HCT116 (cell line): Measurements from ENCODE around the gene DTWD2. TPM values are rescaled to one million over a fixed set of nuclear protein-coding genes. Genes with fewer than 3 reads are reported as not detected.
A peak's percentile ranks its signal among the peaks of the same experiment; 100 is the strongest.

Source experiments
- ATAC-seq: fragments of 200-7000 bp; cut with Tn5 transposase; 2 replicates; pipeline ENCODE4 v1.9.1; 2020; ENCODE audit warnings: mild to moderate bottlenecking, moderate library complexity
- BruUV-seq: library from RNA; stranded (reverse); fragments of 400-500 nt; replicated peaks from 2 replicates; lab custom pipeline; 2021; lab: Mats Ljungman, UMichigan
- CTCF ChIA-PET: fragments of 300-600 bp; sonication (Branson Sonifier 250); formaldehyde crosslinking; loops from one replicate; lab custom pipeline; 2021; ENCODE audit warnings: antibody characterized with exemption; lab: Charles Lee
- POLR2A ChIA-PET: fragments of 300-600, 350-600 bp; sonication (Branson Sonifier 250); formaldehyde crosslinking; loops from one replicate; lab custom pipeline; 2021; ENCODE audit warnings: antibody characterized with exemption; lab: Charles Lee
- RAD21 ChIA-PET, 2 experiments: fragments of 300-600 bp; sonication (Branson Sonifier 250); formaldehyde crosslinking; loops; one replicate each; lab custom pipeline; 2023; ENCODE audit warnings: low total read pairs in 2 of 2; ENCODE audit not compliant: uncharacterized antibody in 2 of 2, unreplicated experiment in 2 of 2, low non-redundant PET in 1 of 2; lab: Charles Lee
- DNase-seq: peaks from one replicate; pipeline ENCODE4 v3.0.0-alpha.2; 2010; ENCODE audit warnings: low read depth, low spot score
- H2AFZ ChIP-seq: fragments of 200-600 bp; shearing (Covaris generic), sonication (generic); 2 replicates; pipeline ENCODE4 v1.6.1; 2017; ENCODE audit warnings: low read depth, mixed run types, mixed read lengths, antibody characterized with exemption, low read length; ENCODE audit not compliant: poor library complexity, severe bottlenecking
- H3K27ac ChIP-seq: 2 replicates; pipeline ENCODE4 v1.5.1; 2012; ENCODE audit warnings: low read depth, low read length
- H3K27me3 ChIP-seq: fragments of 200-600 bp; sonication (generic); 2 replicates; pipeline ENCODE4 v1.6.1; 2016; ENCODE audit warnings: mixed run types, low read length, mixed read lengths; ENCODE audit not compliant: insufficient read depth
- H3K36me3 ChIP-seq, 2 experiments: fragments of 200-500 bp in 1 of 2; fragments of 200-600 bp in 1 of 2; sonication (Bioruptor generic) in 1 of 2; sonication (generic) in 1 of 2; 2 replicates each; pipeline versions ENCODE4 v1.5.1 to v1.6.1; 2014 to 2016; ENCODE audit warnings: low read length in 2 of 2, inconsistent platforms in 1 of 2, mixed read lengths in 1 of 2, mixed run types in 1 of 2; ENCODE audit not compliant: insufficient read depth in 2 of 2, control insufficient read depth in 1 of 2
- H3K4me1 ChIP-seq, 2 experiments: fragments of 200-600 bp in 1 of 2; sonication (generic) in 1 of 2; 2 replicates each; pipeline versions ENCODE4 v1.5.1 to v1.6.1; 2012 to 2017; ENCODE audit warnings: low read length in 2 of 2, inconsistent platforms in 1 of 2, mild to moderate bottlenecking in 1 of 2, mixed read lengths in 1 of 2, mixed run types in 1 of 2, moderate library complexity in 1 of 2; ENCODE audit not compliant: insufficient read depth in 2 of 2, control insufficient read depth in 1 of 2
- H3K4me2 ChIP-seq: fragments of 200-600 bp; sonication (generic); 2 replicates; pipeline ENCODE4 v1.6.1; 2017; ENCODE audit warnings: mixed run types, low read length, mixed read lengths
- H3K4me3 ChIP-seq, 2 experiments: fragments of 200-600 bp in 1 of 2; sonication (generic) in 1 of 2; replicated peaks in 1 of 2; 2 replicates each; pipeline ENCODE4 v1.5.1; 2011 to 2016; ENCODE audit warnings: low read length in 2 of 2, control low read depth in 1 of 2, low read depth in 1 of 2, mild to moderate bottlenecking in 1 of 2, mixed read lengths in 1 of 2, mixed run types in 1 of 2
- H3K79me2 ChIP-seq: fragments of 200-600 bp; sonication (generic); 2 replicates; pipeline ENCODE4 v1.6.1; 2017; ENCODE audit warnings: mild to moderate bottlenecking, mixed run types, low read length, moderate library complexity, mixed read lengths; ENCODE audit not compliant: insufficient read depth
- H3K9ac ChIP-seq: fragments of 200-600 bp; sonication (generic); 2 replicates; pipeline ENCODE4 v1.6.1; 2016; ENCODE audit warnings: low read length, mixed read lengths
- H3K9me2 ChIP-seq: fragments of 200-600 bp; sonication (generic), shearing (Covaris generic); 2 replicates; pipeline ENCODE4 v1.6.1; 2017; ENCODE audit warnings: mixed run types, mild to moderate bottlenecking, moderate library complexity; ENCODE audit not compliant: insufficient read depth
- H3K9me3 ChIP-seq, 2 experiments: fragments of 200-500 bp in 1 of 2; fragments of 200-600 bp in 1 of 2; sonication (Bioruptor generic) in 1 of 2; sonication (generic) in 1 of 2; 2 replicates each; pipeline ENCODE4 v1.6.1; 2014 to 2017; ENCODE audit warnings: low read length in 2 of 2, mixed read lengths in 2 of 2, inconsistent platforms in 1 of 2, low read depth in 1 of 2, mild to moderate bottlenecking in 1 of 2, mixed run types in 1 of 2, moderate library complexity in 1 of 2; ENCODE audit not compliant: control insufficient read depth in 1 of 2, insufficient read depth in 1 of 2
- H4K20me1 ChIP-seq: fragments of 200-600 bp; sonication (generic), shearing (Covaris generic); 2 replicates; pipeline ENCODE4 v1.6.1; 2017; ENCODE audit warnings: mixed run types, mild to moderate bottlenecking, moderate library complexity; ENCODE audit not compliant: insufficient read depth
- CBX3 ChIP-seq: IDR thresholded peaks from 2 replicates; pipeline ENCODE4 v1.6.1; 2012; ENCODE audit warnings: low read depth
- CEBPB ChIP-seq: IDR thresholded peaks from 2 replicates; pipeline ENCODE4 v1.6.1; 2012; ENCODE audit warnings: low read depth
- EZH2 ChIP-seq: fragments of 200-600 bp; sonication (generic); IDR thresholded peaks from 2 replicates; pipeline ENCODE4 v1.6.1; 2017; ENCODE audit warnings: antibody characterized with exemption, mixed run types
- FOSL1 ChIP-seq: IDR thresholded peaks from 2 replicates; pipeline ENCODE4 v1.6.1; 2012; ENCODE audit warnings: low read depth
- RAD21 ChIP-seq: IDR thresholded peaks from 2 replicates; pipeline ENCODE4 v1.6.1; 2012; ENCODE audit warnings: low read depth, mild to moderate bottlenecking
- SP1 ChIP-seq: IDR thresholded peaks from 2 replicates; pipeline ENCODE4 v1.6.1; 2012; ENCODE audit warnings: low read depth
- intact Hi-C: fragments of 100-400 bp; cut with micrococcal nuclease; formaldehyde crosslinking; loops from 2 replicates; pipeline ENCODE4 v1.10.0; 2022
- total RNA-seq: library from RNA; stranded (reverse); gene quantifications from one replicate; pipeline ENCODE4 v1.2.1, GENCODE V29; 2021; ENCODE audit not compliant: unreplicated experiment
- TF ChIP-seq, protein P1 (sequence below): IDR thresholded peaks from 2 replicates; pipeline ENCODE4 v1.6.1; 2011; ENCODE audit warnings: mild to moderate bottlenecking, low read length, moderate library complexity; ENCODE audit not compliant: insufficient replicate concordance; ENCODE audit errors: extremely low read depth

The DTWD2 gene
- total RNA-seq, 1 experiment from 2014 or later = 5.2 TPM

DNA sequence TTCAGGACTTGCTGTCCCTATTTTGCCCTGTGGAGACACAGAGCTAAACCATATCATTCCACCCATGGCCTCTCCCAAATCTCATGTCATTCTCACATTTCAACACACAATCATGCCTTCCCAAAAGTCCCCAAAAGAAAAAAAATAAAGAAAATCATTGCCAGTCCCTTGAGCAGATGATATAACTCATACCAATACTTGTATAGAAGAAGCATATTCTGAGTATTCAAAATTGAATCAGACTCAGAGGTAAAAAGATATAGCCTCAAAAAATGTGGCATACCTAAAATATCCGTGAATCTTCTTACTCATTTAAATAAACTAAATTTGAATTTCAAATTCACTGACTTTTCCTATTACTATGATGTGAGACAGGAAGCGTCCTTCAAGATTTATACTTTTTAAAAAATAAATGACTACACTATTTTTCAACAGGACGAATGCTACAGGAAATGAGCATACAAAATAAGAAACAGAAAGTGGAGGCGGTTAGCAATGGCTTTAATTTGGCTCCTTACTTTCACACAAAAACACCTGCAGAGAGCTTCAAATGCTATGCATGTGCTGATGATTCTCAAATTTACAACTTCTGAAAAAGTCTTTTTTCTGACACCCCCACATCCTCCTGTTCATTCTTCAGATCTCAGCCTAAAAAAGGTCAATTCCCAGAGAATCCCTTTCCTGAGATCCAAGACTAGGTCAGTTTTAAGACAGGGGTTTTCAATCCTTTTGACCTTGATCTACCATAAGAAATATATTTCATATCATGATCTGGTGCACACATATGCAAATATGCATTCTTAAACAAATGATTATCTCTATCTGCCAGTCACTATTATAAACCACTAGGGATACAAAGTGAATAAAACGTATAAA lies 42.9 kb upstream of the DTWD2 start:
- POLR2A ChIA-PET = no interaction called here
- Histone ChIP-seq H3K79me2 (no peaks in the 10 kb centered on the region), H3K4me2 (peak overlapping the region; percentile 19; the same call in 1 of the 2 replicates), H3K9me2 (no peaks in the 10 kb centered on the region), H3K27ac (no peak overlapping the region), H3K9ac (no peak overlapping the region), H2AFZ (no peak overlapping the region), H3K36me3 (no peaks in the 10 kb centered on the region), H4K20me1 (no peaks in the 10 kb centered on the region), H3K9me3 (no peaks in the 10 kb centered on the region), H3K27me3 (no peaks in the 10 kb centered on the region), H3K4me1 (peaks cover 0 to 15% of the 10 kb centered on the region in 2 experiments; a peak in 2 of 4 replicates), H3K4me3 (no peak overlapping the region)
- no peak for DNase-seq
- CTCF ChIA-PET = no interaction called here
- 0 out of 2 replicates have a peak, but pooled peaks have one; percentile 18 for TF ChIP-seq CBX3
- no peak for TF ChIP-seq FOSL1
- no TSS peak for BruUV-seq
- intact Hi-C loops = no loop called here
- RAD21 ChIA-PET = no interaction called here
- no peak for ATAC-seq

DNA sequence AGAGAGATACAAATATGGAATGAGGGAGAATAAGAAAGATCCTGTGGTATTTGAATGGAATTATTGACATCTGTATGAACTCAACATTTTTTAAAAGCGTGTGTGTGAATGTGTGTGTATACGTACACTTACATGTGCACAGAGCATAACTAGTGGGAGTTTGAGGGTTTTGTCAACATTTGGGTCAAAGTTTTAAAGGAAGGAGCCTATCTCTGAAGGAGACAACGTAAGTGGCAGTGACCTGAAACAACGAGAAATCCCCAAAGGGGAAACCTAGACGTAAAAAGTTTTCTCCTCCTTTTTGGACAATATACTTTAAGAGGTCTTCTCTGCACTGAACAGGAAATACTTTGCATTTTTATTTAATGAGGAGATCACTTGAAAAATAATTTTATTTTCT lies 40.2 kb upstream of the DTWD2 start:
- H3K4me2 ChIP-seq = no peak overlapping the region
- ChIA-PET RAD21 (no interaction called here), CTCF (no interaction called here), POLR2A (no interaction called here)
- H3K4me3 ChIP-seq = no peak overlapping the region
- no peaks in the 10 kb centered on the region for H3K79me2 ChIP-seq
- no peaks in the 10 kb centered on the region for H3K36me3 ChIP-seq
- TF ChIP-seq EZH2 (no peak), CEBPB (no peak), CBX3 (no peak), SP1 (no peak), RAD21 (no peak)
- TF ChIP-seq, protein P1, sequence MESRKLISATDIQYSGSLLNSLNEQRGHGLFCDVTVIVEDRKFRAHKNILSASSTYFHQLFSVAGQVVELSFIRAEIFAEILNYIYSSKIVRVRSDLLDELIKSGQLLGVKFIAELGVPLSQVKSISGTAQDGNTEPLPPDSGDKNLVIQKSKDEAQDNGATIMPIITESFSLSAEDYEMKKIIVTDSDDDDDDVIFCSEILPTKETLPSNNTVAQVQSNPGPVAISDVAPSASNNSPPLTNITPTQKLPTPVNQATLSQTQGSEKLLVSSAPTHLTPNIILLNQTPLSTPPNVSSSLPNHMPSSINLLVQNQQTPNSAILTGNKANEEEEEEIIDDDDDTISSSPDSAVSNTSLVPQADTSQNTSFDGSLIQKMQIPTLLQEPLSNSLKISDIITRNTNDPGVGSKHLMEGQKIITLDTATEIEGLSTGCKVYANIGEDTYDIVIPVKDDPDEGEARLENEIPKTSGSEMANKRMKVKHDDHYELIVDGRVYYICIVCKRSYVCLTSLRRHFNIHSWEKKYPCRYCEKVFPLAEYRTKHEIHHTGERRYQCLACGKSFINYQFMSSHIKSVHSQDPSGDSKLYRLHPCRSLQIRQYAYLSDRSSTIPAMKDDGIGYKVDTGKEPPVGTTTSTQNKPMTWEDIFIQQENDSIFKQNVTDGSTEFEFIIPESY = no peak
- no peaks in the 10 kb centered on the region for H3K9me3 ChIP-seq
- DNase-seq (no peak), ATAC-seq (no peak)
- no peaks in the 10 kb centered on the region for H3K27me3 ChIP-seq
- H4K20me1 ChIP-seq = no peaks in the 10 kb centered on the region
- H3K9ac ChIP-seq = no peak overlapping the region
- H3K4me1 ChIP-seq = peaks cover 0 to 8% of the 10 kb centered on the region in 2 experiments; a peak in 2 of 4 replicates
- H2AFZ ChIP-seq = no peak overlapping the region
- no peak overlapping the region for H3K27ac ChIP-seq
- BruUV-seq = no TSS peak
- intact Hi-C loops = no loop called here
- no peaks in the 10 kb centered on the region for H3K9me2 ChIP-seq
